MM.1S (cell line): ENCODE results near the gene EIF4A3.

Experiments
- CTCF ChIP-seq: fragments of 300-600 bp; sonication (generic); IDR thresholded peaks from 2 replicates; pipeline ENCODE4 v1.5.1; 2016; ENCODE audit warnings: antibody characterized with exemption, low read length, mixed read lengths
- EZH2 ChIP-seq: fragments of 300-600 bp; sonication (generic); optimal IDR thresholded peaks from 2 replicates; pipeline ENCODE3; 2017; ENCODE audit warnings: low read depth, mild to moderate bottlenecking, antibody characterized with exemption, low read length, mixed read lengths
- EZH2phosphoT487 ChIP-seq: fragments of 300-600 bp; sonication (generic); IDR thresholded peaks from 2 replicates; pipeline ENCODE4 v1.6.1; 2018; ENCODE audit warnings: antibody characterized with exemption, low read length

DNA sequence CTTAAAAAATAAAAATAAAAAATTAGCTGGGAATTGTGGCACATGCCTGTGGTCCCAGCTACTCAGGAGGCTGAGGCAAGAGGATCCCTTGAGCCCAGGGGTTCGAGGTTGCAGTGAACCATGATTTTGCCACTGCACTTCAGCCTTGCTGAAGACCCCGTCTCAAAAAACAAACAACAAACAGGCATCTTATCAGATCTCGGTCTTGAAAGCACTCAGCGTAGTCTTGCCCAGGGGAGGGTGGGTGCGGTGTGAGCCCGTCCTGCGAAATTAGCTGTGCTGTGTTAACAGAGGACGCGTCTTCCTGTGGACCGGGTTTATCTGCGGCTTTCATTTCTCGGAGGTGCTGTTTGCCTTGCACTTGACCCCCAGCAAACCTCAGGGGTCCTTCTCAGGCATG is 40.2 kb downstream of the EIF4A3 start:
- no peak for TF ChIP-seq CTCF
- TF ChIP-seq EZH2 = no peak
- no peak for TF ChIP-seq EZH2phosphoT487
